Cardiac muscle cell (in vitro differentiated cells and primary cell): ENCODE results near the gene PTF1A. TPM values are rescaled to one million over a fixed set of nuclear protein-coding genes. Genes with fewer than 3 reads are reported as not detected.

ENCODE experiments used
- DNase-seq, 2 donors: peaks; one replicate each; pipeline versions ENCODE4 v3.0.0 to v3.0.0-alpha.2; 2010 to 2017; ENCODE audit warnings: low read depth in 1 of 2, low spot score in 1 of 2
- H3K27ac ChIP-seq: fragments of 200-600 bp; sonication (generic); 2 replicates; pipeline ENCODE4 v1.5.1; 2016
- H3K27me3 ChIP-seq: fragments of 200-600 bp; sonication (generic); 2 replicates; pipeline ENCODE4 v1.6.0; 2016; ENCODE audit warnings: control low read depth
- H3K36me3 ChIP-seq: fragments of 200-600 bp; sonication (generic); 2 replicates; pipeline ENCODE4 v1.5.1; 2016; ENCODE audit warnings: control low read depth
- H3K4me1 ChIP-seq: fragments of 200-600 bp; sonication (generic); 2 replicates; pipeline ENCODE4 v1.8.1; 2017; ENCODE audit warnings: low read depth, mild to moderate bottlenecking, mixed run types
- H3K4me3 ChIP-seq: fragments of 200-600 bp; sonication (generic); 2 replicates; pipeline ENCODE4 v1.5.1; 2016; ENCODE audit warnings: mild to moderate bottlenecking
- H3K9me3 ChIP-seq: fragments of 200-600 bp; sonication (generic); 2 replicates; pipeline ENCODE4 v1.5.1; 2017; ENCODE audit warnings: low read depth, mild to moderate bottlenecking, control low read depth
- CTCF ChIP-seq: IDR thresholded peaks from 2 replicates; pipeline ENCODE4 v1.5.1; 2012; ENCODE audit warnings: low read depth, mild to moderate bottlenecking, low read length
- polyA plus RNA-seq: library from polyadenylated mRNA; unstranded; fragments of >200 nt; fragmentation: Nextera tagmentation; extraction: Ambion mirVana; gene quantifications from 2 replicates; pipeline ENCODE4 v1.2.1, GENCODE V29; 2016
- total RNA-seq: library from RNA; depleted of rRNA; stranded (reverse); fragments of >200 nt; gene quantifications from 2 replicates; pipeline ENCODE4 v1.2.3, GENCODE V29; 2016

PTF1A gene
- total and polyA plus RNA-seq, 2 experiments from 2014 or later: not detected

- Histone ChIP-seq H3K9me3 (no peaks in the 10 kb centered on the region), H3K4me1 (no peaks in the 10 kb centered on the region)
These were observed 10.7 kb downstream of the PTF1A start for GRCh38 chr10:23202779-23203178.

GRCh38 chr10:23203369-23204325 is 11.5 kb downstream of the PTF1A start:
- TF ChIP-seq CTCF: no peak
- H3K27me3 ChIP-seq: peaks cover 100% of the 10 kb centered on the region
- no peak overlapping the region for H3K4me3 ChIP-seq
- no peaks in the 10 kb centered on the region for H3K9me3 ChIP-seq
- no peaks in the 10 kb centered on the region for H3K4me1 ChIP-seq
- no peak overlapping the region for H3K27ac ChIP-seq
- DNase-seq: no peak
- no peaks in the 10 kb centered on the region for H3K36me3 ChIP-seq

More at GRCh38 chr10:23202779-23203178, 10.7 kb downstream of the PTF1A start:
- Histone ChIP-seq H3K27me3 (peaks cover 100% of the 10 kb centered on the region), H3K36me3 (no peaks in the 10 kb centered on the region), H3K27ac (no peak overlapping the region), H3K4me3 (no peak overlapping the region)
- DNase-seq: no peak
- TF ChIP-seq CTCF: no peak

GRCh38 chr10:23204773-23205172 is 12.7 kb downstream of the PTF1A start:
- Histone ChIP-seq H3K4me3 (no peak overlapping the region), H3K27me3 (peaks cover 100% of the 10 kb centered on the region), H3K27ac (no peak overlapping the region), H3K9me3 (no peaks in the 10 kb centered on the region), H3K4me1 (no peaks in the 10 kb centered on the region), H3K36me3 (no peaks in the 10 kb centered on the region)
- DNase-seq: no peak
- no peak for TF ChIP-seq CTCF

- H3K9me3 ChIP-seq: no peaks in the 10 kb centered on the region
- H3K4me1 ChIP-seq: no peaks in the 10 kb centered on the region
- DNase-seq: no peak
- no peak overlapping the region for H3K4me3 ChIP-seq
- TF ChIP-seq CTCF: no peak
- peaks cover 89% of the 10 kb centered on the region for H3K27me3 ChIP-seq
- no peak overlapping the region for H3K27ac ChIP-seq
- no peaks in the 10 kb centered on the region for H3K36me3 ChIP-seq
These were observed 14.0 kb downstream of the PTF1A start for GRCh38 chr10:23205972-23206642.

GRCh38 chr10:23217471-23217870 is 25.4 kb downstream of the PTF1A start:
- Histone ChIP-seq H3K27ac (no peak overlapping the region), H3K27me3 (peaks cover 24% of the 10 kb centered on the region), H3K36me3 (no peaks in the 10 kb centered on the region), H3K9me3 (no peaks in the 10 kb centered on the region), H3K4me3 (no peak overlapping the region), H3K4me1 (no peaks in the 10 kb centered on the region)
- TF ChIP-seq CTCF: no peak
- no peak for DNase-seq
